ENCODE measurements around the gene MCTP1.
"Not testable (repeated sequence)": the region's sequence is repeated elsewhere in the genome, so short reads cannot be mapped to it uniquely, and the experiment has no call there.

Gene MCTP1

GRCh38 chr5:94968507-94969095, 316.3 kb downstream of the MCTP1 start:
- ATAC-seq = peak; percentile 90
- TF ChIP-seq RARB (CRISPR knock-in tag; IDR thresholded peaks at IDR 0.05) = no peak
- TF ChIP-seq SNAI2 (CRISPR knock-in tag; IDR thresholded peaks at IDR 0.05) = no peak
- no peak for TF ChIP-seq POU6F1 (CRISPR knock-in tag; IDR thresholded peaks at IDR 0.05; ENCODE audit: borderline replicate concordance, low read depth)
- TF ChIP-seq CSDC2 (CRISPR knock-in tag; IDR thresholded peaks at IDR 0.05) = no peak
- TF ChIP-seq ZNF70 (CRISPR knock-in tag; IDR thresholded peaks at IDR 0.05) = no peak
- TF ChIP-seq ZNF565 (CRISPR knock-in tag; conservative IDR thresholded peaks at IDR 0.05; ENCODE audit: low read depth) = no peak
- TF ChIP-seq TOX (CRISPR knock-in tag; IDR thresholded peaks at IDR 0.05; ENCODE audit: borderline replicate concordance) = no peak
- no peak for TF ChIP-seq ZNF8 (CRISPR knock-in tag; IDR thresholded peaks at IDR 0.05)
- TF ChIP-seq TCF4 (CRISPR knock-in tag; IDR thresholded peaks at IDR 0.05; ENCODE audit: borderline replicate concordance) = no peak

GRCh38 chr5:94967525-94967924, 317.4 kb downstream of the MCTP1 start:
- no peak for TF ChIP-seq TCF4 (CRISPR knock-in tag; IDR thresholded peaks at IDR 0.05; ENCODE audit: borderline replicate concordance)
- no peak for TF ChIP-seq OSR1 (CRISPR knock-in tag; IDR thresholded peaks at IDR 0.05)
- TF ChIP-seq RARB (CRISPR knock-in tag; IDR thresholded peaks at IDR 0.05) = no peak
- TF ChIP-seq BACH2 (CRISPR knock-in tag; IDR thresholded peaks at IDR 0.05; ENCODE audit: borderline replicate concordance) = no peak
- TF ChIP-seq ZC3H10 (CRISPR knock-in tag; IDR thresholded peaks at IDR 0.05) = no peak
- no peak for TF ChIP-seq ZFP3 (CRISPR knock-in tag; IDR thresholded peaks at IDR 0.05)
- TF ChIP-seq ZNF565 (CRISPR knock-in tag; conservative IDR thresholded peaks at IDR 0.05; ENCODE audit: low read depth) = no peak
- no peak for TF ChIP-seq PATZ1 (CRISPR knock-in tag; IDR thresholded peaks at IDR 0.05; ENCODE audit: borderline replicate concordance)
- TF ChIP-seq ZNF8 (CRISPR knock-in tag; IDR thresholded peaks at IDR 0.05) = no peak
- TF ChIP-seq GLIS3 (CRISPR knock-in tag; IDR thresholded peaks at IDR 0.05) = no peak
- no peak for TF ChIP-seq CSDC2 (CRISPR knock-in tag; IDR thresholded peaks at IDR 0.05)
- no peak for TF ChIP-seq ZNF70 (CRISPR knock-in tag; IDR thresholded peaks at IDR 0.05)
- TF ChIP-seq CSRNP3 (CRISPR knock-in tag; IDR thresholded peaks at IDR 0.05) = no peak
- TF ChIP-seq TSHZ2 (CRISPR knock-in tag; IDR thresholded peaks at IDR 0.05) = no peak
- no peak for TF ChIP-seq ISL1 (CRISPR knock-in tag; IDR thresholded peaks at IDR 0.05)
- no peak for TF ChIP-seq CREB5 (CRISPR knock-in tag; IDR thresholded peaks at IDR 0.05; ENCODE audit: low read depth)
- no peak for ATAC-seq

- not testable (repeated sequence) for ATAC-seq
These were observed 325.6 kb downstream of the MCTP1 start for GRCh38 chr5:94959279-94959678.

GRCh38 chr5:94945656-94946055, 339.2 kb downstream of the MCTP1 start:
- ATAC-seq = no peak
- no peak for TF ChIP-seq ZNF8 (CRISPR knock-in tag; IDR thresholded peaks at IDR 0.05)
- no peak for TF ChIP-seq PPARA (CRISPR knock-in tag; IDR thresholded peaks at IDR 0.05; ENCODE audit: borderline replicate concordance)
- no peak for TF ChIP-seq GLIS3 (CRISPR knock-in tag; IDR thresholded peaks at IDR 0.05)
- no peak for TF ChIP-seq BACH2 (CRISPR knock-in tag; IDR thresholded peaks at IDR 0.05; ENCODE audit: borderline replicate concordance)
- no peak for TF ChIP-seq ZNF70 (CRISPR knock-in tag; IDR thresholded peaks at IDR 0.05)

All from SK-N-SH treated with all-trans-retinoic acid at 6 μM for 48 hours (cell line).